Measurements from ENCODE around the gene MYNN.

MYNN gene

DNA sequence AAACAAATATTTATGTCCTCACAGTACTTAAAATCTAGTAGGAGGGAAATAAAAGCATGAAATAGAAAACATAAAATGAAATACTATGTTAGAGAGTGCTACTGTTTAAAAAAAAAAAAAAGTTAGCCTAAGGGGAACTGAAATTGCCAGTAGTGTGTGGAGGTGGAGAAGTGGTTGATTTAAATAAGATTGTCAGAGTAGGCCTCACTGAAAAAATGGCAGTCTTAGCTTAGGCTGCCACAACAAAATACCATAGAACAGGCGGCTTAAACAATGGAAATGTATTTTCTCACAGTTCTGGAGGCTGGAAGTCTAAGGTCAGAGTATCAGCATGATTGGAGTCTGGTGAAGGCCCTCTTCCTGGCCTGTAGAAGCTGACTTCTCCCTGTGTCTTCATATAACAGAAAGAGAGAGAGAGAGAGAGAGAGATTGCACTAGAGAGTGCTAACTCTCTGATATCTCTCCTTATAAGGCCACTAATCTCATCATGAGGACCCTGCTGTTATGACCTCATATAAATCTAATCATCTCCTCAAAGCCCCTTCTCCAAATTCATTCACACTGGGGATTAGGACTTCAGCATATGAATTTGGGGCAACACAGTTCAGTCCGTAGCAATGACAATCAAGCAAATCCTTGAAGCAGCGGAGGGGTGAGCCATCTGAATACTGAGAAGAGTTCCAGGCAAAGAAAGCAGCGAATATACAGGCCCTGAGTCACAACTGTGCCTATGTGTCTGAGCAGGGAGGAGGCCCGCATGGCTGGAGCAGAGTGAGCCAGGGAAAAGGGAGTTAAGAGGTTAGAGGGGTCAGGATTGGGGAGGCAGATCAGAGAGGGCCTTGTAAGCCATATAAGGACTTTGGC is 63.1 kb downstream of the MYNN start:
- DNase-seq = no peak

DNA sequence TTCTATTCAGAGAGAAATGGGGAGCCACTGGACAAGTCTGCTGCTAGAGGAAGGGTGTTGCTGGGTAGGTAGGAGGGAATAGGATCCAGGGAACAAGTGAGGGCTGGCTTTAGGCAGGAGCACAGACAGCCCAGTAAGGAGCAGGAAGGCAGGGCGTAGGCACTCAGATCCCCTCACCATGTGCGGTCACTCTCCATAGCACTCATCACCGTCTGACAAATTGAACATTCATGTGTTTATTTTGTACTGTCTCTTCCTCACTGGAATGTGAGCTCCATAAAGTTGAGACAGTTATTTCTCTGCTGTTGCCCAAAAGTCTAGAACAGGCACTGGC is 63.7 kb downstream of the MYNN start:
- no peak for DNase-seq

DNA sequence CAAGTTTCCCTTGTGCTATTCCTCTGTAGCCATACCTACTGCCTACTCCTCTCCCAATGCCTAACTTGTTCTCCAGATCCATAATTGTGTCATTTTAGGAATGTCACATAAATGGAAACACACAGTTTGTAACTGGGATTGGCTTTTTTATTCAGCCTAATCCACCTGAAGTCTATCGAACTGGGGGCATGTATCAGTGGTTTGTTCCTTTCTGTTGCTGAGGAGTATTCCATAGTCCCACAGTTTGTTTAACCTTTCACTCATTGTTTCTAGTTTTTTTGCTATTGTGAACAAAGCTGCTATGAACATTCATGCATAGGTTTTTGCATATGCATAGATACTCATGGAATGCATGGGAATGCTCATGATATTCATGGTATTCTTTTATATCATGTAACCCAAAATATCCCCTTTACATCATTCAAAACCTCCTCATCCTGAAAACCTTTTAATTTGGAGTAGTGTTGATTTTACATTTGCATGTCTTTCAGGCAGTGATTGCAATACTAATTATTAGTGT is 65.4 kb downstream of the MYNN start:
- DNase-seq = no peak
